CD4-positive, alpha-beta T cell treated with Interleukin-10 for 1 hour (primary cell): ENCODE data around the gene OR10T2.
"Not testable (repeated sequence)": the region's sequence is repeated elsewhere in the genome, so short reads cannot be mapped to it uniquely, and the experiment has no call there.

Source experiments
- DNase-seq: peaks from one replicate; pipeline ENCODE4 v3.0.0-alpha.2; 2020

The OR10T2 gene

GRCh38 chr1:158355773-158356285 lies 43.4 kb downstream of the OR10T2 start:
- no peak for DNase-seq

GRCh38 chr1:158354255-158354654 lies 45.0 kb downstream of the OR10T2 start:
- no peak for DNase-seq

GRCh38 chr1:158353303-158354075 lies 45.8 kb downstream of the OR10T2 start, which contains the start of gene CD1E:
Gene CD1E, plus strand, starts transcription at chr1:158353894. Its CDS starts 95 bp downstream, at chr1:158353989.
- no peak for DNase-seq

GRCh38 chr1:158348946-158349345 lies 50.3 kb downstream of the OR10T2 start:
- not testable (repeated sequence) for DNase-seq
